GM18511 (cell line): ENCODE measurements around the gene CRYGC.
"Not testable (repeated sequence)": the region's sequence is repeated elsewhere in the genome, so short reads cannot be mapped to it uniquely, and the experiment has no call there.

Source experiments
- ATAC-seq: cut with Tn5 transposase; IDR thresholded peaks from one replicate; pipeline ENCODE4 v1.9.1; 2021; ENCODE audit warnings: mild to moderate bottlenecking, moderate library complexity; ENCODE audit not compliant: unreplicated experiment

Gene CRYGC

GRCh38 chr2:208138334-208138733 is 8.7 kb upstream of the CRYGC start:
- ATAC-seq: not testable (repeated sequence)

DNA sequence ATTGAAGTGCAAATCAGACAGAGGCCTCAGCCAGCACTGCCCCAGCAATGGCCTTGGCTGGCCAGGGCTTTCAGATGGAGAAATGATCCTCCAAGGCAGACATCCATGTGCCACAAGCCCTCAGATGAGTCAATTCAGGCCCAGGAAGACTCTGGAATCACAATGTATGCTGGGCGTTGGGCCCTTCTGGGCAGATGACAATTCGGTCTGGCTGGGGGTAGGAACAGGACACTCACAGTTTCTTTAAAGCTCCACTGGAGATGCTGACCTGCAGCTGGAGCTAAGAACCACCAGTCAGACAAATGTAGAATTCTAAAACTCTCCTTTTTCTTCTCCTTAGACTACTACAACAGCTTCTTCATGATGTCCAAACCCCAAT is 7.1 kb upstream of the CRYGC start:
- ATAC-seq: no peak

DNA sequence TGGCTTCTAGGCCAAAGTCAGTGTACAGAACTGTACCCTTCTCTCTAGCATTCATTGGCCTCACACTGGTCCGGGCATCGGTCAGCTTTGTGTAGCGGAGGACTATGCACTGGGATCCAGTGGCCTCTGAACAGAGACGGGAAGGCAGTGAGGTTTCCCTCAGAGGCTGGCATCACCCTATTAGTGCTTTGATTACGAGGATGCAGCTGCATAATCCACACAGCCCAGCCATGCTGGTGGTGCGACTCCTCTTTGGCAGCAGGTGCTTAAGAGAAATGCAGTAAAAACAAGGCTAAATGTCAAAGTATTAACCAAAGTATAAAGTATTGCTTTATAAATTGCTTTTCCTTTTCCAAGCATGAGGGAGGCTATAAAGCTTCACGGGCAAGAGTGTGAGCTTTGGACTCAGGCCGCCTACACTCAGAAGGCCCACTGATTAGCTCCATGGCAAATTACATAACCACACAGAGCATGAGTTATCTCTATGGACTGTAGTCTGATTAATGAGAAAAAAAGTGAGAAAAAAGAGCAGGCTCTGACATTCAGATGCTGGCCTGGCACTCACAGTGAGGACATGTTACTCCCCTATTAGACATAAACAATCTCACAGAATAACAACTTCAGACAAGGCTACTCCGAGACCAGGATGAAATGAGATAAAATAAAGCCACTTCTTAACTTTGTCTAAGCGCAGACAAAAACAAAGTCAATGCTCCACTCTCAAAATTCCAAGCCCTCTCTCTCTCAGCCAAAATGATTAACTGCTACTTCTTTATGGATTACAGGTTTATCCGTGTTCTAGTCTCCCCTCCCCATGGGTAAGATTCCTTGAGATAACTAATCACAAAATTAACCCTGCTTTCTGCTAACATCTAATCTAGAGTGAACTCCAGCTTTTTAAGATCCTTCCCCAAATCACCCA is 6.4 kb upstream of the CRYGC start:
- ATAC-seq: no peak

- peak; percentile 71 for ATAC-seq
These were observed 5.4 kb upstream of the CRYGC start for GRCh38 chr2:208134928-208135586.

- no peak for ATAC-seq
These were observed 1.1 kb upstream of the CRYGC start for GRCh38 chr2:208130712-208131110.

GRCh38 chr2:208128136-208128535 is 1.5 kb downstream of the CRYGC start:
- no peak for ATAC-seq

DNA sequence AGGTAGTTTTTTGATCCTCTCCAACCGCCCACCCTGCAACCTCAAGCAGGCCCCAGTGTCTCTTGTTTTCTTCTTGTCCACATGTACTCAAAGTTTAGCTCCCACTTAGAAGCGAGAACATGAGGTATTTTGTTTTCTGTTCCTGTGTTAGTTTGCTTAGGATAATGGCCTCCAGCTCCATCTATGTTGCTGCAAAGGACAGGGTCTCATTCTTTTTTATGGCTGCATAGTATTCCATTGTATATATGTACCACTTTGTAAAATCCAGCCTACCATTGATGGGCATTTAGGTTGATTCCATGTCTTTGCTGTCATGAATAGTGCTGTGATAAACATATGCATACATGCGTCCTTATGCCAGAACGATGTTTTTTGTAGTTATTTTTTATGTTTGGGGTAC is 2.5 kb downstream of the CRYGC start:
- no peak for ATAC-seq

DNA sequence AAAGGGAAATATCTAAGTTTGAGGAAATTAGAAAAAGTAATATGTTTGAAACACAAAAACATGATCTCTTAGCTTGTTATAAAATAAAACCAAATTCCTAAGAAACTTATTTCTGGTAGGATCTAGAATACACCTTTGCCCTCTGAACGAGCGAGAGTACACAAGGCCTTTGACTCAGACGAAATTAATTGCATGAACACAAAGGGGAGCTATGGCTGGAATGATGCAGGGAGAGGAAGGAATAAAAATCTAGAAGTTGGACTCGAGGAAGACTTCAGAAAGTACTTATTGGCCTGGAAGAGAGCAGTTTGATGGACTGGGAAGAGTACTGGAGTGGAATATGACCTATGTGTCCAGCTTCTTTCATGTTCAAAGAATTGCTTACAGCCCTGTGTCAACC is 4.4 kb downstream of the CRYGC start:
- no peak for ATAC-seq

- ATAC-seq: not testable (repeated sequence)
These were observed 5.5 kb downstream of the CRYGC start, which contains the start of gene CRYGD for GRCh38 chr2:208124013-208124715. Gene CRYGD (minus strand): TSS chr2:208124524. CDS start chr2:208124473, 51 bp downstream.

- no peak for ATAC-seq
These were observed 7.4 kb downstream of the CRYGC start for GRCh38 chr2:208122248-208122647.

- no peak for ATAC-seq
These were observed 10.7 kb downstream of the CRYGC start for GRCh38 chr2:208118918-208119317.

GRCh38 chr2:208117390-208117789 is 12.2 kb downstream of the CRYGC start:
- ATAC-seq: not testable (repeated sequence)

GRCh38 chr2:208112969-208113368 is 16.7 kb downstream of the CRYGC start:
- ATAC-seq: no peak

DNA sequence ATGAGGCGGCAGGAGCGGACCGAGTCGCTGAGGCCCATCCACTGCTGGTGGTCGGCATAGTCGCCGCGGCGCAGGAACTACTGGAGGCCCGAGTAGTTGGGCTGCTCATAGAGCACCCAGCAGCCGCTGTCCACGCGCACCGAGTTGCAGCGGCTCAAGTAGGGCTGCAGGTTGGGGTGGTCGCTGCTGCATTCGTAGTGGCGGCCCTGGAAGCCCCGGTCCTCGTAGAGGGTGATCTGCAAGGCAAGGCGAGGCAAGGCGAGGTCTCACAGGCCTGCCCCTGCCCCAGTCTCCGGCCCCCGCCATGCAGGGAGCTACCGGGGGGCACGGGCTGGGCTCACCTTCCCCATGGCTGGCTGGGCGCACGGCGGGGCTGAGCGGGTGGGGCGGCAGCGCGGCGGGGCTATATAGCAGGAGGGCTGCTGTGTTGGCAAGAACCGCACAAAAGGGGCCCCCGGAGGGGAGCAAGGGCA is 17.3 kb downstream of the CRYGC start:
- not testable (repeated sequence) for ATAC-seq

- no peak for ATAC-seq
These were observed 26.0 kb downstream of the CRYGC start for GRCh38 chr2:208103616-208104015.

GRCh38 chr2:208101716-208102631 is 27.7 kb downstream of the CRYGC start:
- ATAC-seq: no peak

DNA sequence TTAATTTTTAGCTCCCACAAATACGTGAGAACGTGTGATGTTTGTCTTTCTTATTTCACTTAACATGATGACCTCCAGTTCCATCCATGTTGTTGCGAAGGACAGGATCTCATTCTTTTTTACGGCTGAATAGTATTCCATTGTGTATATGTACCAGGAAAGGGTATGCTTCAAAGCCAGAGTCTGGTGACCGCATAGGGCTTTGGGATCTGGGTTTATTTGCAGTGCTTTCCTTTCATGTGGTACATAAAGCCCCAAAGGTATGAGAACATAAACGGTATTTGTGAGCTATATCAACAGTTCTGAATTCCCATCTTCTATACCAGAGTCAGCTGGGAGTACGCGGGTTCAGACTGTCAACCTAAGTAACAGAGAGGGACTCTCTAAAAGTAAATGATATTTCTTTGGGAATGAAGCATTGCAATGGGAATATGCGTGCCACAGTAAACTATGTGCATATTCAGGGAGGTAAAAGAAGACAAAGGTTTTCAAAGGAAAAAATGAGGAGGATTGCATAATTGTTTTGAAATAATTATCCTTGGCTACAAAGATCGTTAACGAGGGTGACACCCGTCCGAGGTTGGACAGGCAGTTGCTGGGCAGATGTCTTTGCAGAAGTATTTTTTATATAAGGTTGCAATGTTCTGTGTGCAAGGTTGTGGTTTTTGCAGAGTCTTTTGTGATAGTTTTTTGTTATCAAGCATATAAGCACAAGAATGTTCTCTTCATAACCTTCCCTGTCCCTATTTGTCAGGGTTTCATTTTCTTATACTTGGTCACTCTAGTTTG is 29.8 kb downstream of the CRYGC start:
- no peak for ATAC-seq

GRCh38 chr2:208098701-208099100 is 30.9 kb downstream of the CRYGC start:
- ATAC-seq: not testable (repeated sequence)

DNA sequence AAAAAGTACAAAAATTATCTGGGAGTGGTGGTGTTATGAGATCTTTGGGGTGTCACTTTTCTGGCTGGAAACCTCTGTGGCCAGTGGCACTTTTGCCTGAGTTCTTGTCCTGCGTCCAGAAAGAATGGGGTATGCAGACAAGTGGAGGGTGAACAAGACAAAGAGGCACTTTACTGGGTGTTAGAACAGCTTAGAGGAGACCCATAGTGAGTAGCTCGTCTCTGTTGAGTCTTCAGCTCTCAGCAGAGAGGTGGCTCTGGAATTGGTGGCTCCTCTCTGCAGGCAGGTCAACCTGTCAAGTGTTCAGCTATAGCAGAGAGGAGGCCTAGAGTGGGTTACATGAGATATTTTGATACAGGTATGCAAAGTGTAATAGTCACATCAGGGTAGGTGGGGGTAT is 31.4 kb downstream of the CRYGC start:
- no peak for ATAC-seq
